ENCODE data around the gene CCDC33.

The CCDC33 gene

DNA sequence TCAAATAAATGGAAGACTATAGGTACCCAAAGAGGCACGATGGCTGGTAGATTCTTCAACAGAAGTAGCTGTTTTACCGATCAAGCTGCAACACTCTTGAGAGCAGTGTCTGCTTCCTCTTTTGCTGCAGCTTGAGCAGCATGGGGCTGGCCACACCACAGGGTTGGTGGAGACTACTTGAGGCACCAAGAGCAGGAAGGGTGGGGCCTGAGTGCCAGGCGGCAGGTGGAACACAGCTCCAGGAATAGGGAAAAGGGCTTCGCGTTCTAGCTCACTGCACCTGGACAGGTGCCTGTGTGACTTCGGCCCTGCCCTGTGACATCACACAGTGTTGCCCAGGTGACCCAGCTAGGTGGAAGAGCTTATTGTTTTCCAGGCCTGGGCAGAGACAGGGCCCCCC lies at the start of gene CCDC33:
Gene CCDC33 (plus strand): TSS at position 365 of the 400 bp plus-strand sequence. CDS start 394 bp downstream, outside the sequence.
- Histone ChIP-seq H3K9me3 (no peaks in the 10 kb centered on the region), H3K4me1 (peaks cover 0 to 22% (median 18%) of the 10 kb centered on the region in 4 donors), H3K36me3 (no peaks in the 10 kb centered on the region), H3K4me3 (no peak within 1 kb of the TSS), H3K27ac (no peak within 1 kb of the TSS), H3K27me3 (no peaks in the 10 kb centered on the region)
- DNase-seq = no peak
- TF ChIP-seq, protein P1, sequence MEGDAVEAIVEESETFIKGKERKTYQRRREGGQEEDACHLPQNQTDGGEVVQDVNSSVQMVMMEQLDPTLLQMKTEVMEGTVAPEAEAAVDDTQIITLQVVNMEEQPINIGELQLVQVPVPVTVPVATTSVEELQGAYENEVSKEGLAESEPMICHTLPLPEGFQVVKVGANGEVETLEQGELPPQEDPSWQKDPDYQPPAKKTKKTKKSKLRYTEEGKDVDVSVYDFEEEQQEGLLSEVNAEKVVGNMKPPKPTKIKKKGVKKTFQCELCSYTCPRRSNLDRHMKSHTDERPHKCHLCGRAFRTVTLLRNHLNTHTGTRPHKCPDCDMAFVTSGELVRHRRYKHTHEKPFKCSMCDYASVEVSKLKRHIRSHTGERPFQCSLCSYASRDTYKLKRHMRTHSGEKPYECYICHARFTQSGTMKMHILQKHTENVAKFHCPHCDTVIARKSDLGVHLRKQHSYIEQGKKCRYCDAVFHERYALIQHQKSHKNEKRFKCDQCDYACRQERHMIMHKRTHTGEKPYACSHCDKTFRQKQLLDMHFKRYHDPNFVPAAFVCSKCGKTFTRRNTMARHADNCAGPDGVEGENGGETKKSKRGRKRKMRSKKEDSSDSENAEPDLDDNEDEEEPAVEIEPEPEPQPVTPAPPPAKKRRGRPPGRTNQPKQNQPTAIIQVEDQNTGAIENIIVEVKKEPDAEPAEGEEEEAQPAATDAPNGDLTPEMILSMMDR (IDR thresholded peaks at IDR 0.05) = no peak
- intact Hi-C loops (cut with DNase I; ENCODE audit: low total_unique reads) = no loop called here

DNA sequence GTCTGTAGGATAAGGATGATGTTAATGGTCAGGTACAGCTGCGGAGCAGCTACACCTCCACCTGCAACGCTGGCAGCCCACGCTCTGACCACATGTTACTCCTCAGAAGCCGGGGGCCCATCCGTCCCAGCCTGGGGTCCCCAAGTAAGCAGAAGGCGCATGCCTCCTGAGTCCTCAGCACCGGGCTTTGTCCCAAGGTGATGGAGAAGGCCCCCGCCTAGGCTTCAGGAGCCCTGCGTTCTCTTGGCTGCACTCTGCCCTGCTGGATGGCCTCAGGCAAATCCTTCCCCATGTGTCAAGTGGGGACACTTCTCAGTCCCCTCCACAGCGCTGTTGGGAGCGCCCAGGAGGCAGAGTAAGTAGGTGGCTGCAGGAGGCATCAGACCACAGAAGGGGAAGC lies 47.9 kb upstream of the CCDC33 start:
- Histone ChIP-seq H3K27me3 (no peaks in the 10 kb centered on the region), H3K36me3 (no peaks in the 10 kb centered on the region), H3K4me3 (no peak overlapping the region), H3K9me3 (no peaks in the 10 kb centered on the region), H3K27ac (no peak overlapping the region), H3K4me1 (no peaks in the 10 kb centered on the region)
- TF ChIP-seq, protein P1 (IDR thresholded peaks at IDR 0.05) = no peak
- DNase-seq = no peak
- intact Hi-C loops (cut with DNase I; ENCODE audit: low total_unique reads) = no loop called here

DNA sequence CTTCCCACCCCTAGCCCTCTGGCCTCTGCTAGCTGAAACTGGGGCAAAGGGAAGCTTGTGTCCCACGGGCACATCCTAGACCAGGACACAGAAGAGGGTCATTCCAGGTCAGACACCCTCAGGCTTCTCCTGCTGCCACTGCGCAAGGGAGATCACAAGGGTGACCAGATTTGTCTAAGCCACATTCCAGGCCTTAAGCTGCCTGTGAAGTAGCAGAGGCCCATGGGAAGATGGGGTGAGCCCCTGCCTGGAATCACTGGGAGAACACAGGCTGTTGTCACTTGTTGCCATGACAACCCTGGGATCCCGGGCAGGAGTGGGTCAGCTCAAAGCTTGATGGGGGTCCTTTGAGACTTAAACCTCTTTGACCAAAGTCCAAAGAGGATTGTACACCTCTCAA lies 44.3 kb upstream of the CCDC33 start:
- TF ChIP-seq, protein P1 (IDR thresholded peaks at IDR 0.05) = no peak
- Histone ChIP-seq H3K27me3 (no peaks in the 10 kb centered on the region), H3K27ac (no peak overlapping the region), H3K4me3 (no peak overlapping the region), H3K9me3 (no peaks in the 10 kb centered on the region), H3K4me1 (peaks cover 0 to 15% (median 9%) of the 10 kb centered on the region in 4 donors), H3K36me3 (no peaks in the 10 kb centered on the region)
- DNase-seq = no peak
- intact Hi-C loops (cut with DNase I; ENCODE audit: low total_unique reads) = no loop called here

GRCh38 chr15:74192751-74193150 lies 43.4 kb upstream of the CCDC33 start:
- TF ChIP-seq, protein P1 (IDR thresholded peaks at IDR 0.05) = no peak
- intact Hi-C loops (cut with DNase I; ENCODE audit: low total_unique reads) = no loop called here
- Histone ChIP-seq H3K27ac (no peak overlapping the region), H3K4me1 (peaks cover 0 to 15% (median 9%) of the 10 kb centered on the region in 4 donors), H3K36me3 (no peaks in the 10 kb centered on the region), H3K9me3 (no peaks in the 10 kb centered on the region), H3K27me3 (no peaks in the 10 kb centered on the region), H3K4me3 (no peak overlapping the region)
- DNase-seq = no peak

- Histone ChIP-seq H3K4me3 (no peak overlapping the region), H3K27ac (no peak overlapping the region), H3K36me3 (no peaks in the 10 kb centered on the region), H3K9me3 (no peaks in the 10 kb centered on the region), H3K4me1 (peaks cover 0 to 15% (median 9%) of the 10 kb centered on the region in 4 donors), H3K27me3 (no peaks in the 10 kb centered on the region)
- no peak for DNase-seq
- TF ChIP-seq, protein P1 (IDR thresholded peaks at IDR 0.05) = no peak
- intact Hi-C loops (cut with DNase I; ENCODE audit: low total_unique reads) = no loop called here
Observed at GRCh38 chr15:74193299-74193718, 42.8 kb upstream of the CCDC33 start.

GRCh38 chr15:74193905-74194304 lies 42.2 kb upstream of the CCDC33 start:
- no peak for DNase-seq
- no peak overlapping the region for H3K27ac ChIP-seq

More at GRCh38 chr15:74193905-74194304, 42.2 kb upstream of the CCDC33 start:
- H3K4me1 ChIP-seq = peaks cover 0 to 15% (median 9%) of the 10 kb centered on the region in 4 donors
- H3K27me3 ChIP-seq = no peaks in the 10 kb centered on the region
- intact Hi-C loops (cut with DNase I; ENCODE audit: low total_unique reads) = no loop called here
- TF ChIP-seq, protein P1 (IDR thresholded peaks at IDR 0.05) = no peak
- no peaks in the 10 kb centered on the region for H3K9me3 ChIP-seq
- H3K36me3 ChIP-seq = no peaks in the 10 kb centered on the region
- H3K4me3 ChIP-seq = no peak overlapping the region

Measured in tibial artery (tissue), 4 donors.